Calu3 (cell line): ENCODE data around the gene PLXNA4. TPM values are rescaled to one million over a fixed set of nuclear protein-coding genes. Genes with fewer than 3 reads are reported as not detected.

Experiments used
- BruUV-seq: library from RNA; stranded (reverse); fragments of 400-500 nt; replicated peaks from 2 replicates; lab custom pipeline; 2021; lab: Mats Ljungman, UMichigan
- CTCF ChIA-PET: fragments of 300-600 bp; sonication (Branson Sonifier 250); formaldehyde crosslinking; loops from one replicate; lab custom pipeline; 2022; ENCODE audit warnings: antibody characterized with exemption; lab: Charles Lee
- DNase-seq: peaks from one replicate; pipeline ENCODE4 v3.0.0; 2022
- H3K27ac Mint-ChIP-seq: one replicate; pipeline ENCODE4 v1.8.0; 2022; ENCODE audit warnings: mixed read lengths; ENCODE audit not compliant: unreplicated experiment
- H3K27me3 Mint-ChIP-seq: one replicate; pipeline ENCODE4 v1.8.0; 2022; ENCODE audit warnings: mixed read lengths; ENCODE audit not compliant: unreplicated experiment
- H3K36me3 Mint-ChIP-seq: one replicate; pipeline ENCODE4 v1.8.0; 2022; ENCODE audit warnings: mild to moderate bottlenecking, moderate library complexity, mixed read lengths; ENCODE audit not compliant: insufficient read depth, unreplicated experiment
- H3K4me1 Mint-ChIP-seq: one replicate; pipeline ENCODE4 v1.8.0; 2022; ENCODE audit warnings: mild to moderate bottlenecking, low read depth, mixed read lengths; ENCODE audit not compliant: unreplicated experiment
- H3K4me3 Mint-ChIP-seq: one replicate; pipeline ENCODE4 v1.8.0; 2022; ENCODE audit warnings: mild to moderate bottlenecking, low read depth, moderate library complexity, mixed read lengths; ENCODE audit not compliant: unreplicated experiment
- H3K9me3 Mint-ChIP-seq: one replicate; pipeline ENCODE4 v1.8.0; 2022; ENCODE audit warnings: low read depth, mixed read lengths; ENCODE audit not compliant: unreplicated experiment
- intact Hi-C: fragments of 100-400 bp; cut with micrococcal nuclease; formaldehyde crosslinking; loops from one replicate; pipeline ENCODE4 v1.10.0; 2022; ENCODE audit not compliant: unreplicated experiment
- total RNA-seq: library from RNA; stranded (reverse); gene quantifications from 2 replicates; pipeline ENCODE4 v1.2.3, GENCODE V29; 2022
- TF ChIP-seq, protein P1 (sequence below): fragments of 200-600 bp; IDR thresholded peaks from one replicate; pipeline ENCODE4 v1.8.0; 2022; ENCODE audit warnings: antibody characterized with exemption; ENCODE audit not compliant: unreplicated experiment

PLXNA4 gene
- total RNA-seq, 1 experiment from 2014 or later: not detected

DNA sequence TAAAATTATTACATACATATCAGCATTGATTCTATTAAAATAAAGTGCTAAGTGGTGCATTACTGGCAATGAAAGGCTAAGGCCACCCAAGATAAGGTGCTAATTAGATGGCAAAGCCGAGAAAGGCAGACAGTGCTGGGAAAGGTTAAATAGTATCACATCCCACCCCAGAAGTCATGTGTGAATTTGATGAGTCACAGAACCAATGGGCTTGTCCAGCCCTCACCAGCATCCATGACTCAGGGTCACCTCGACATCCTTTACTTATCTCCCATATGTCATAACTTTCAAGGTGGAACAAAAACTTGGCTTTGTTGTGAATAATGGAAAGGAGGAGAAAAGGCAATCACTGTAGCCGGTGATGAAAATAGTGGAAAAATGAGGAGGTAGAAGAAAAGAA is 459.1 kb downstream of the PLXNA4 start:
- CTCF ChIA-PET: no interaction called here
- Mint-ChIP-seq H3K9me3 (no peaks in the 10 kb centered on the region), H3K4me1 (no peaks in the 10 kb centered on the region), H3K4me3 (no peak overlapping the region), H3K27ac (no peak overlapping the region), H3K36me3 (no peaks in the 10 kb centered on the region), H3K27me3 (peaks cover 46% of the 10 kb centered on the region)
- intact Hi-C loops: no loop called here
- DNase-seq: no peak
- TF ChIP-seq, protein P1, sequence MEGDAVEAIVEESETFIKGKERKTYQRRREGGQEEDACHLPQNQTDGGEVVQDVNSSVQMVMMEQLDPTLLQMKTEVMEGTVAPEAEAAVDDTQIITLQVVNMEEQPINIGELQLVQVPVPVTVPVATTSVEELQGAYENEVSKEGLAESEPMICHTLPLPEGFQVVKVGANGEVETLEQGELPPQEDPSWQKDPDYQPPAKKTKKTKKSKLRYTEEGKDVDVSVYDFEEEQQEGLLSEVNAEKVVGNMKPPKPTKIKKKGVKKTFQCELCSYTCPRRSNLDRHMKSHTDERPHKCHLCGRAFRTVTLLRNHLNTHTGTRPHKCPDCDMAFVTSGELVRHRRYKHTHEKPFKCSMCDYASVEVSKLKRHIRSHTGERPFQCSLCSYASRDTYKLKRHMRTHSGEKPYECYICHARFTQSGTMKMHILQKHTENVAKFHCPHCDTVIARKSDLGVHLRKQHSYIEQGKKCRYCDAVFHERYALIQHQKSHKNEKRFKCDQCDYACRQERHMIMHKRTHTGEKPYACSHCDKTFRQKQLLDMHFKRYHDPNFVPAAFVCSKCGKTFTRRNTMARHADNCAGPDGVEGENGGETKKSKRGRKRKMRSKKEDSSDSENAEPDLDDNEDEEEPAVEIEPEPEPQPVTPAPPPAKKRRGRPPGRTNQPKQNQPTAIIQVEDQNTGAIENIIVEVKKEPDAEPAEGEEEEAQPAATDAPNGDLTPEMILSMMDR: no peak
- no TSS peak for BruUV-seq

DNA sequence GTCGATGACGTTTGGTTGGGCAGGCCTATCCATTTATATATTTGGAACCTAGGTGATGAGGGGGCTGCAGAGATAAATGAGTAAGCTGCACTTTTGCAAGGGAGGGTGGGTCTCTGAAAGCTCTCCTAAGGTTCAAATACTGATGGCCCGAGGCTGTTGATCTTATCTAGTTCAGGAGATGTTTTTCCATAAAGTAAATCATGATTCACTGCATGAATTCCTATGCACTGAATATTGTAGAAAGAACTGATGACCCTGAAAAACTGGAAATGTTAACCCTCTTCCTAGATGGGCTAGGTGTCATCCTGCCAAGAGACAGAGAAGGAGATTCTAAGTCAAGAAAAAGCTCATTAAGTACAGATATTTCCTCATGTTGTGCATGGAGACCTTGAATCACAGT is 459.9 kb downstream of the PLXNA4 start:
- Mint-ChIP-seq H3K36me3 (no peaks in the 10 kb centered on the region), H3K27ac (no peak overlapping the region), H3K4me1 (no peaks in the 10 kb centered on the region), H3K9me3 (no peaks in the 10 kb centered on the region), H3K27me3 (peaks cover 41% of the 10 kb centered on the region), H3K4me3 (no peak overlapping the region)
- CTCF ChIA-PET: no interaction called here
- TF ChIP-seq, protein P1: no peak
- DNase-seq: no peak
- no TSS peak for BruUV-seq
- intact Hi-C loops: no loop called here

DNA sequence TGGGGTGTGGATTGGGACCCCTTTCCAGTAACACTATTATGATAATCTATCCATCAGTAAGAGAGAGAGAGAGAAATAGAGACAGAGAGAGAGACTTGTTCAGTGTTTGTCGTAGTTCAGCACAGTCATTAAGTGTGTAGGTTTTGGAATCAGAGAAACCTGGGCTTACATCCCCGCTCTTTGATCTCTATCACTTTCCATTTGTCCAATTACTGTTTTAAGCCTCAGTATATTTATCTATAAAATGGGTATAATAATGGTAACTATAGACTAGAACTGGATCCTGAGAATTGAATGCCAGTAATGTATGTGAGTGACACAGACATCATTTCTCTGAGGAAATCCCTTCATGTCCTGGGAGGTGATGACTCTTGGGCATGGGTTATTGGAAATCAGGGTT is 460.5 kb downstream of the PLXNA4 start:
- H3K36me3 Mint-ChIP-seq: no peaks in the 10 kb centered on the region
- H3K27ac Mint-ChIP-seq: no peak overlapping the region
- intact Hi-C loops: no loop called here
- no peaks in the 10 kb centered on the region for H3K4me1 Mint-ChIP-seq
- TF ChIP-seq, protein P1: no peak
- no peaks in the 10 kb centered on the region for H3K9me3 Mint-ChIP-seq
- H3K27me3 Mint-ChIP-seq: peaks cover 44% of the 10 kb centered on the region
- H3K4me3 Mint-ChIP-seq: no peak overlapping the region
- no peak for DNase-seq
- BruUV-seq: no TSS peak
- CTCF ChIA-PET: no interaction called here

DNA sequence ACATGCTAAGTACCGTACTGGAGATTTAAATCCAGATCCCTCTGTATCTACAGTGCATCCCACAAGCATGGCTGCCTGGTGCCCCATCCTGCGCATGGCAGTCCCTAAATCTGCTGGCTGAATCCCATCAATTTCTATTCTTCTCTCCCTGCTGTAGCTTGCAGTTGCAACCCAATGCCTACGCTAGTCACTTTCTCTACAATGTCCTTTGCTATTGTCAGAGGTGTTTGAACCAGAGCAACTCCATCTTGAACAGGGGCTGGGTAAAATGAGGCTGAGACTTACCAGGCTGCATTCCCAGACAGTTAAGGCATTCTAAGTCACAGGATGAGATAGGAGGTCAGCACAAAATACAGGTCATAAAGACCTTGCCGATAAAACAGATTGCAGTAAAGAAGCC is 461.2 kb downstream of the PLXNA4 start:
- CTCF ChIA-PET: no interaction called here
- no peaks in the 10 kb centered on the region for H3K36me3 Mint-ChIP-seq
- no peak overlapping the region for H3K27ac Mint-ChIP-seq
- TF ChIP-seq, protein P1: no peak
- DNase-seq: no peak
- no TSS peak for BruUV-seq
- H3K4me3 Mint-ChIP-seq: no peak overlapping the region
- no peaks in the 10 kb centered on the region for H3K4me1 Mint-ChIP-seq
- peaks cover 47% of the 10 kb centered on the region for H3K27me3 Mint-ChIP-seq
- intact Hi-C loops: no loop called here
- H3K9me3 Mint-ChIP-seq: no peaks in the 10 kb centered on the region
